ENCODE data around the gene ZSCAN20. TPM values are rescaled to one million over a fixed set of nuclear protein-coding genes. Genes with fewer than 3 reads are reported as not detected.

The ZSCAN20 gene
- total and polyA plus RNA-seq, 2 experiments from 2014 or later, result 0.91 to 4.9 TPM

GRCh38 chr1:33517596-33518250, 45.3 kb downstream of the ZSCAN20 start (continued):
- TF ChIP-seq, protein P1, sequence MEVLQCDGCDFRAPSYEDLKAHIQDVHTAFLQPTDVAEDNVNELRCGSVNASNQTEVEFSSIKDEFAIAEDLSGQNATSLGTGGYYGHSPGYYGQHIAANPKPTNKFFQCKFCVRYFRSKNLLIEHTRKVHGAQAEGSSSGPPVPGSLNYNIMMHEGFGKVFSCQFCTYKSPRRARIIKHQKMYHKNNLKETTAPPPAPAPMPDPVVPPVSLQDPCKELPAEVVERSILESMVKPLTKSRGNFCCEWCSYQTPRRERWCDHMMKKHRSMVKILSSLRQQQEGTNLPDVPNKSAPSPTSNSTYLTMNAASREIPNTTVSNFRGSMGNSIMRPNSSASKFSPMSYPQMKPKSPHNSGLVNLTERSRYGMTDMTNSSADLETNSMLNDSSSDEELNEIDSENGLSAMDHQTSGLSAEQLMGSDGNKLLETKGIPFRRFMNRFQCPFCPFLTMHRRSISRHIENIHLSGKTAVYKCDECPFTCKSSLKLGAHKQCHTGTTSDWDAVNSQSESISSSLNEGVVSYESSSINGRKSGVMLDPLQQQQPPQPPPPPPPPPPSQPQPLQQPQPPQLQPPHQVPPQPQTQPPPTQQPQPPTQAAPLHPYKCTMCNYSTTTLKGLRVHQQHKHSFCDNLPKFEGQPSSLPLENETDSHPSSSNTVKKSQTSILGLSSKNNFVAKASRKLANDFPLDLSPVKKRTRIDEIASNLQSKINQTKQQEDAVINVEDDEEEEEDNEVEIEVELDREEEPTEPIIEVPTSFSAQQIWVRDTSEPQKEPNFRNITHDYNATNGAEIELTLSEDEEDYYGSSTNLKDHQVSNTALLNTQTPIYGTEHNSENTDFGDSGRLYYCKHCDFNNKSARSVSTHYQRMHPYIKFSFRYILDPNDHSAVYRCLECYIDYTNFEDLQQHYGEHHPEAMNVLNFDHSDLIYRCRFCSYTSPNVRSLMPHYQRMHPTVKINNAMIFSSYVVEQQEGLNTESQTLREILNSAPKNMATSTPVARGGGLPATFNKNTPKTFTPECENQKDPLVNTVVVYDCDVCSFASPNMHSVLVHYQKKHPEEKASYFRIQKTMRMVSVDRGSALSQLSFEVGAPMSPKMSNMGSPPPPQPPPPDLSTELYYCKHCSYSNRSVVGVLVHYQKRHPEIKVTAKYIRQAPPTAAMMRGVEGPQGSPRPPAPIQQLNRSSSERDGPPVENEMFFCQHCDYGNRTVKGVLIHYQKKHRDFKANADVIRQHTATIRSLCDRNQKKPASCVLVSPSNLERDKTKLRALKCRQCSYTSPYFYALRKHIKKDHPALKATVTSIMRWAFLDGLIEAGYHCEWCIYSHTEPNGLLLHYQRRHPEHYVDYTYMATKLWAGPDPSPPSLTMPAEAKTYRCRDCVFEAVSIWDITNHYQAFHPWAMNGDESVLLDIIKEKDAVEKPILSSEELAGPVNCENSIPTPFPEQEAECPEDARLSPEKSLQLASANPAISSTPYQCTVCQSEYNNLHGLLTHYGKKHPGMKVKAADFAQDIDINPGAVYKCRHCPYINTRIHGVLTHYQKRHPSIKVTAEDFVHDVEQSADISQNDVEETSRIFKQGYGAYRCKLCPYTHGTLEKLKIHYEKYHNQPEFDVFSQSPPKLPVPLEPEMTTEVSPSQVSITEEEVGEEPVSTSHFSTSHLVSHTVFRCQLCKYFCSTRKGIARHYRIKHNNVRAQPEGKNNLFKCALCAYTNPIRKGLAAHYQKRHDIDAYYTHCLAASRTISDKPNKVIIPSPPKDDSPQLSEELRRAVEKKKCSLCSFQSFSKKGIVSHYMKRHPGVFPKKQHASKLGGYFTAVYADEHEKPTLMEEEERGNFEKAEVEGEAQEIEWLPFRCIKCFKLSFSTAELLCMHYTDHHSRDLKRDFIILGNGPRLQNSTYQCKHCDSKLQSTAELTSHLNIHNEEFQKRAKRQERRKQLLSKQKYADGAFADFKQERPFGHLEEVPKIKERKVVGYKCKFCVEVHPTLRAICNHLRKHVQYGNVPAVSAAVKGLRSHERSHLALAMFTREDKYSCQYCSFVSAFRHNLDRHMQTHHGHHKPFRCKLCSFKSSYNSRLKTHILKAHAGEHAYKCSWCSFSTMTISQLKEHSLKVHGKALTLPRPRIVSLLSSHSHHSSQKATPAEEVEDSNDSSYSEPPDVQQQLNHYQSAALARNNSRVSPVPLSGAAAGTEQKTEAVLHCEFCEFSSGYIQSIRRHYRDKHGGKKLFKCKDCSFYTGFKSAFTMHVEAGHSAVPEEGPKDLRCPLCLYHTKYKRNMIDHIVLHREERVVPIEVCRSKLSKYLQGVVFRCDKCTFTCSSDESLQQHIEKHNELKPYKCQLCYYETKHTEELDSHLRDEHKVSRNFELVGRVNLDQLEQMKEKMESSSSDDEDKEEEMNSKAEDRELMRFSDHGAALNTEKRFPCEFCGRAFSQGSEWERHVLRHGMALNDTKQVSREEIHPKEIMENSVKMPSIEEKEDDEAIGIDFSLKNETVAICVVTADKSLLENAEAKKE (CRISPR knock-in tag; IDR thresholded peaks at IDR 0.05), result no peak

- H3K27ac Mint-ChIP-seq, result no peak overlapping the region; the same call in 1 of the 2 replicates
- Histone ChIP-seq H3K27ac (ENCODE audit: low read depth) (no peak overlapping the region), H3K4me3 (no peak overlapping the region), H4K20me1 (replicated peaks; ENCODE audit: insufficient read depth) (no peaks in the 10 kb centered on the region), H3K79me2 (replicated peaks; ENCODE audit: insufficient read depth) (no peaks in the 10 kb centered on the region), H3K9me2 (ENCODE audit: insufficient read depth) (no peaks in the 10 kb centered on the region), H3F3A (replicated peaks; ENCODE audit: low read depth) (no peaks in the 10 kb centered on the region), H3K4me1 (ENCODE audit: insufficient read depth) (no peaks in the 10 kb centered on the region), H3K36me3 (ENCODE audit: insufficient read depth) (no peaks in the 10 kb centered on the region; the same call in 1 of the 2 replicates), H3K4me2 (no peak overlapping the region), H3K27me3 (ENCODE audit: insufficient read depth) (no peaks in the 10 kb centered on the region), H2AFZ (no peak overlapping the region)
- peaks cover 21% of the 10 kb centered on the region for H3K4me1 Mint-ChIP-seq
- H3K4me3 Mint-ChIP-seq, result no peak overlapping the region
- peaks cover 8% of the 10 kb centered on the region for H3K27me3 Mint-ChIP-seq (ENCODE audit: insufficient read depth, low read depth, poor library complexity)
- TF ChIP-seq JUNB (IDR thresholded peaks at IDR 0.05; ENCODE audit: unreplicated experiment), result no peak
- TF ChIP-seq EZH2 (IDR thresholded peaks at IDR 0.05; ENCODE audit: low read depth, unreplicated experiment), result no peak
- no peak for TF ChIP-seq CTCF (conservative IDR thresholded peaks at IDR 0.05; ENCODE audit: low read depth in 2 of 2)
- no peak for TF ChIP-seq EZH2phosphoT487 (IDR thresholded peaks at IDR 0.05; ENCODE audit: unreplicated experiment)
- no peak for TF ChIP-seq ZNF331 (CRISPR knock-in tag; IDR thresholded peaks at IDR 0.05; ENCODE audit: low read depth)
- H3K9me3 Mint-ChIP-seq, result no peaks in the 10 kb centered on the region; the same call in 2 of the 3 replicates
- ATAC-seq, result no peak
- no peaks in the 10 kb centered on the region; the same call in 2 of the 3 replicates for H3K36me3 Mint-ChIP-seq (ENCODE audit: low read depth)
- DNase-seq (ENCODE audit: low spot score), result no peak
These were observed 46.9 kb downstream of the ZSCAN20 start for GRCh38 chr1:33519240-33519884.

All from GM23338 (cell line).